Measurements from ENCODE around the gene AP1G2. TPM values are rescaled to one million over a fixed set of nuclear protein-coding genes. Genes with fewer than 3 reads are reported as not detected.

The AP1G2 gene
- total and polyA plus RNA-seq, 2 donors (not counting 1 experiment from before 2014, with no cell fraction given) = 648 to 1,185 TPM

- TF ChIP-seq EZH2 (IDR thresholded peaks at IDR 0.05; ENCODE audit: borderline replicate concordance, insufficient read depth, low read depth, low read length, poor library complexity, severe bottlenecking) (no peak), CTCF (IDR thresholded peaks at IDR 0.05) (no peak)
These were observed 38.6 kb downstream of the AP1G2 start for GRCh38 chr14:23529016-23529415.

GRCh38 chr14:23528555-23528954 lies 39.0 kb downstream of the AP1G2 start:
- Mint-ChIP-seq H3K9me3 (ENCODE audit: insufficient read depth) (no peaks in the 10 kb centered on the region), H3K27me3 (no peaks in the 10 kb centered on the region), H3K4me1 (no peaks in the 10 kb centered on the region), H3K4me3 (no peak overlapping the region), H3K27ac (no peak overlapping the region)
- intact Hi-C loops (cut with micrococcal nuclease) = no loop called here
- H3K9me3 ChIP-seq (ENCODE audit: control extremely low read depth in 1 of 3, control insufficient read depth in 2 of 3, insufficient read depth in 1 of 3, low read length in 2 of 3) = no peaks in the 10 kb centered on the region
- H2AFZ ChIP-seq (ENCODE audit: insufficient read depth, low read depth, low read length, poor library complexity, severe bottlenecking) = no peak overlapping the region
- no peak overlapping the region for H3K4me3 ChIP-seq (ENCODE audit: control extremely low read depth in 1 of 5, extremely low read depth in 1 of 5, insufficient read depth in 1 of 5, low read depth in 2 of 5, low read length in 4 of 5)
- no peak overlapping the region for H3K27ac ChIP-seq (ENCODE audit: low read length in 2 of 2)
- DNase-seq (no peak), ATAC-seq (ENCODE audit: low read depth) (no peak)
- ChIA-PET POLR2A (no interaction called here), CTCF (interaction anchor here (1.7 kb wide), 1 partner anchor 10 kb away, joined by 4 read pairs; no protein-coding TSS in a partner anchor)
- 88% methylated on average over 1 of the region's 1 CpG for WGBS (ENCODE audit: insufficient coverage)
- H3K9ac ChIP-seq (ENCODE audit: low read length) = no peak overlapping the region
- no peaks in the 10 kb centered on the region for H3K27me3 ChIP-seq (replicated peaks in 1 of 4; ENCODE audit: control extremely low read depth in 1 of 4, control insufficient read depth in 3 of 4, insufficient read depth in 4 of 4, low read length in 3 of 4)
- no peaks in the 10 kb centered on the region for H4K20me1 ChIP-seq (ENCODE audit: control insufficient read depth, insufficient read depth, low read length, poor library complexity, severe bottlenecking)
- no peak overlapping the region for H3K4me2 ChIP-seq (replicated peaks; ENCODE audit: low read depth, low read length, poor library complexity, severe bottlenecking)
- no peaks in the 10 kb centered on the region for H3K4me1 ChIP-seq (ENCODE audit: control insufficient read depth in 2 of 2, insufficient read depth in 2 of 2, low read length in 2 of 2)
- no peaks in the 10 kb centered on the region for H3K36me3 ChIP-seq (replicated peaks in 1 of 2; ENCODE audit: control extremely low read depth in 1 of 2, control insufficient read depth in 1 of 2, extremely low read depth in 1 of 2, insufficient read depth in 2 of 2, low read length in 1 of 2)
- no peaks in the 10 kb centered on the region for H3K79me2 ChIP-seq (ENCODE audit: control insufficient read depth, insufficient read depth, low read length)
- TF ChIP-seq CTCF (IDR thresholded peaks at IDR 0.05) = no peak
- TF ChIP-seq EZH2 (IDR thresholded peaks at IDR 0.05; ENCODE audit: borderline replicate concordance, insufficient read depth, low read depth, low read length, poor library complexity, severe bottlenecking) = no peak

More at GRCh38 chr14:23529016-23529415, 38.6 kb downstream of the AP1G2 start:
- Histone ChIP-seq H3K36me3 (replicated peaks in 1 of 2; ENCODE audit: control extremely low read depth in 1 of 2, control insufficient read depth in 1 of 2, extremely low read depth in 1 of 2, insufficient read depth in 2 of 2, low read length in 1 of 2) (no peaks in the 10 kb centered on the region), H3K4me1 (ENCODE audit: control insufficient read depth in 2 of 2, insufficient read depth in 2 of 2, low read length in 2 of 2) (no peaks in the 10 kb centered on the region), H3K27me3 (replicated peaks in 1 of 4; ENCODE audit: control extremely low read depth in 1 of 4, control insufficient read depth in 3 of 4, insufficient read depth in 4 of 4, low read length in 3 of 4) (no peaks in the 10 kb centered on the region), H3K27ac (ENCODE audit: low read length in 2 of 2) (no peak overlapping the region), H3K79me2 (ENCODE audit: control insufficient read depth, insufficient read depth, low read length) (no peaks in the 10 kb centered on the region), H3K9me3 (ENCODE audit: control extremely low read depth in 1 of 3, control insufficient read depth in 2 of 3, insufficient read depth in 1 of 3, low read length in 2 of 3) (no peaks in the 10 kb centered on the region), H2AFZ (ENCODE audit: insufficient read depth, low read depth, low read length, poor library complexity, severe bottlenecking) (no peak overlapping the region), H3K9ac (ENCODE audit: low read length) (no peak overlapping the region), H3K4me2 (replicated peaks; ENCODE audit: low read depth, low read length, poor library complexity, severe bottlenecking) (no peak overlapping the region), H3K4me3 (ENCODE audit: control extremely low read depth in 1 of 5, extremely low read depth in 1 of 5, insufficient read depth in 1 of 5, low read depth in 2 of 5, low read length in 4 of 5) (no peak overlapping the region), H4K20me1 (ENCODE audit: control insufficient read depth, insufficient read depth, low read length, poor library complexity, severe bottlenecking) (no peaks in the 10 kb centered on the region)
- H3K4me1 Mint-ChIP-seq = no peaks in the 10 kb centered on the region
- CTCF ChIA-PET = interaction anchor here (1.4 to 1.7 kb wide), 3 partner anchors 10 to 50 kb away, joined by 4 to 6 read pairs (median 4); no protein-coding TSS in a partner anchor
- POLR2A ChIA-PET = no interaction called here
- no peaks in the 10 kb centered on the region for H3K9me3 Mint-ChIP-seq (ENCODE audit: insufficient read depth)
- H3K4me3 Mint-ChIP-seq = no peak overlapping the region
- intact Hi-C loops (cut with micrococcal nuclease) = no loop called here
- no CpG with 5 or more reads among the region's 3 CpGs for WGBS (ENCODE audit: insufficient coverage)
- no peak for DNase-seq
- ATAC-seq (ENCODE audit: low read depth) = no peak
- H3K27me3 Mint-ChIP-seq = no peaks in the 10 kb centered on the region
- no peak overlapping the region for H3K27ac Mint-ChIP-seq
